HG02840 (cell line): ENCODE measurements around the gene SPACA6.
"Not testable (repeated sequence)": the region's sequence is repeated elsewhere in the genome, so short reads cannot be mapped to it uniquely, and the experiment has no call there.

Experiments
- ATAC-seq: cut with Tn5 transposase; IDR thresholded peaks from one replicate; pipeline ENCODE4 v1.9.1; 2021; ENCODE audit warnings: mild to moderate bottlenecking, moderate library complexity, moderate number of reproducible peaks; ENCODE audit not compliant: unreplicated experiment, low FRiP score

SPACA6 gene, protein sequence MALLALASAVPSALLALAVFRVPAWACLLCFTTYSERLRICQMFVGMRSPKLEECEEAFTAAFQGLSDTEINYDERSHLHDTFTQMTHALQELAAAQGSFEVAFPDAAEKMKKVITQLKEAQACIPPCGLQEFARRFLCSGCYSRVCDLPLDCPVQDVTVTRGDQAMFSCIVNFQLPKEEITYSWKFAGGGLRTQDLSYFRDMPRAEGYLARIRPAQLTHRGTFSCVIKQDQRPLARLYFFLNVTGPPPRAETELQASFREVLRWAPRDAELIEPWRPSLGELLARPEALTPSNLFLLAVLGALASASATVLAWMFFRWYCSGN

DNA sequence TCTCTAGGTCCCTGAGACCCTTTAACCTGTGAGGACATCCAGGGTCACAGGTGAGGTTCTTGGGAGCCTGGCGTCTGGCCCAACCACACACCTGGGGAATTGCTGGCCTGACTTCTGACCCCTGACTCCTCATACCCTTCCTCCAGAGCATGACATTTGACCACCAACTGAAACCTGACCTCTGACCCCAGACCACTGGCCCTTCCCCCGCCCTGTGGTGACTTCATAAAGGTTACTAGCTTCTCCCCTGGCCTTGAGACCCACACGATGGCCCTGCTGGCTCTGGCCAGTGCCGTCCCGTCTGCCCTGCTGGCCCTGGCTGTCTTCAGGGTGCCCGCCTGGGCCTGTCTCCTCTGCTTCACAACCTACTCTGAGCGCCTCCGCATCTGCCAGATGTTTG is at the start of gene SPACA6:
SPACA6 (plus strand) TSS at position 71 of the 400 bp plus-strand sequence; CDS start at position 268, 197 bp downstream.
- no peak for ATAC-seq

DNA sequence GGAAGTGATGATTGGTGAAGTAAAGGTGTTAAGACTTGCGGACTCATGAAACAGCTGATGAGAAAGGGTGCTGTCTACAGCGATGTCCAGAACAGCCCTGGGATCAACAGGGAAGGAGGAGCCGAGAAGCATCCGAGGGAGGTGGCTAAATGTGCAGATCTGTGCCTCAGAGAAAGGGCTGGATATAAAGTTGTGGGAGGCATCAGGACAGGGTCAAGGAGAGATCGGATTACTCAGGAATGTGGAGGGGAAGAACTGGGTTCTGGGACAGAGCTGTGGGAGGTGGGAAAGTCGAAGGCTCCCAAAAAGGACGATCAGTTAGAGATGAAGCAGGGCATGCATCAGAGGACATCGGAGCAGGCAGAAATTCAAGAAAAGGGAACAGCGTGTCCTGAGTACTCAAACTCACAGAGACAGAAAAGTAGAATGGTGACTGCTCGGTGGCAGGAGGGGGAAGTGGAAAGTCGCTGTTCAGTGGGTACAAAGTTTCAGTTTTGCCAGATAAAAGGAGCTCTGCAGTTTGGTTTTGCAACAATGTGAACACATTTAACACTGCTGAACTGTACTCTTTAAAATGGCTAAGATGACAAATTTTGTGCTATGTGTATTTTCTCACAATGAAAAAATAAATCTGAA is 48.4 kb upstream of the SPACA6 start:
- ATAC-seq = no peak

DNA sequence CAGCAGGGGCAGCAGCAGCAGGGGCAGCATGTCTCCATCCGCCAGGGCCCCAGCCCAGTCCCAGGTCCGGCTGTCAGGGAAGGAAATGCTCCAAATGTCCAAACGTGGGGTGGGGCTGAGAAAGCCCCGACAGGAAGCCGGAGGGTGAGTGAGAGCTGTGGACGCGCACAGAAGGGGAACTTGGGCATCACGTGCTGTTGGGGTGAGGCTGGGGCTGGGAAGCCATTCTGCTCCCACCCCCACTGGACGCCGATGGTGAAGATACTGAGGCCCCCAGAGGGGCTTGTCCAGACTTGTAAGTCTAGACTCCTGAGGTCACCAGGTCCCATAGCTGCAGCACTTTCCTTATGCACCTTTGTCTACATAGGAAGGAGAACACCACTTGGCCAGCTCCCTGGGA is 46.4 kb upstream of the SPACA6 start, which contains the start of gene SIGLEC14:
SIGLEC14 (minus strand) TSS at position 96 of the 400 bp plus-strand sequence; CDS start at position 30, 66 bp downstream.
- not testable (repeated sequence) for ATAC-seq

DNA sequence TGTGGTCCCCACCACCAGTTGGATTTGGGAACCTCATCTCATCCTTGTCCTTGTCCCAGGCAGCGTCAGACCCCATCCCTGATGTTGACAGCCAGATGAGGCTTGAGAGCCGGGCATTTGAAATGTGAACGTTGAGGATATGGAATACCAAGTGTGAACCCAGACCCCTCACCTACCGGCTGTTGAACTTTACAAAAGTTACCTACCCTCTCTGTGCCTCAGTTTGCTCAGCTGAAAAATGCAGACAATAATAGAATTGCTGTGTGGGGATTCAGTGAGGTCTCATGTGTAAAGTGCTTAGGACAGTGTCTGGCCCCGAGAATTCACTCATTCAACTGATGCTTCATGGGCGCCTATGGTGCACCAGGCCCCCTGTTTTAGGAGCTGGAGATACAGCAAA is 45.8 kb upstream of the SPACA6 start:
- no peak for ATAC-seq

DNA sequence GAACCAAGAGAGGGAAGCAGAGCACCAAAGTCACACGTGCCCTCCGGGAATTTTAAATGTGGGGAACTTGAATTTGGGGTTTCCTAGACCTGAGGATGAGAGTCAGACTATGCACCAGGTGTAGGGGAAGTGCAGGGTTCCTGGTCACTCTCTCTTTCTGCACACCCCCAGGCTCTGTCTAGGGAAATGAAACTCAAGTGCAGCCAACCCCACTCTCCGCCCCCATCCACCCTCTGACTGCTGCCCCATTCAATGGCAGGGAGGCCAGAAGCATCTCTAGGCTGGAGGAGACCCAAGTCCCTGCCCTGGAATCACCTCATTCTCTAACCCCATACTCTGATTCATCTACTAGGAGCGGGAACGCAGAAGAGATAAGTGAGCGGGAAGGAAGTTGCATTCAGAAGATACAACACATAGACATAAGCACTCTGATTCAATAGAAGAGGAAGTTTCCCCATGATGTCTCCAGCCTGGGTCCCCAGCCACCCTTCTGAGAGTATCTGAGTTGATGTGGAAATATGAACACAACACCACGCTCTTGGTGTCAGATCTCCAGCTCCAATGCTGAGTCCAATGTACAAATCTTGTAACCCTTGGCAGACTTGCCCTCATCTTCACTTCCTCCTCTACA is 41.8 kb upstream of the SPACA6 start:
- ATAC-seq = no peak

DNA sequence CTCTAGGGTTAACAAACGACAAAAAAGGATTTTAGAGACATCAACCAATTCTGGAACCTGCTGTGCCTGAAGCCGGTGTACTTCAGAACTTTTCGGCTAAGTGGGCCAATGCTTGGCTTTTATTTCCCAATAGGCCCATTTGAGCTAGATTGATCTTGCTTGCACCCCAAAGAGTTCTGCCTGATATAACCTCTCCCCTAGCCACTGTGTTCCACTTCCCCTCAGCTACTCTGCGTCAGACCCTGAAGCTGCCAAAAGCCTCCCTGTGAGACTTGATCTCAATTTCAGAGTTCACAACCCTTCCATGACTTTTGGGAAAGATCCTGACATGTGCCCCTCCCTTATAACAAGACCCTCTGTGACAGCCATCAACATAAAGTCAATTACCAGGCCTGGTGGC is 40.9 kb upstream of the SPACA6 start:
- no peak for ATAC-seq

DNA sequence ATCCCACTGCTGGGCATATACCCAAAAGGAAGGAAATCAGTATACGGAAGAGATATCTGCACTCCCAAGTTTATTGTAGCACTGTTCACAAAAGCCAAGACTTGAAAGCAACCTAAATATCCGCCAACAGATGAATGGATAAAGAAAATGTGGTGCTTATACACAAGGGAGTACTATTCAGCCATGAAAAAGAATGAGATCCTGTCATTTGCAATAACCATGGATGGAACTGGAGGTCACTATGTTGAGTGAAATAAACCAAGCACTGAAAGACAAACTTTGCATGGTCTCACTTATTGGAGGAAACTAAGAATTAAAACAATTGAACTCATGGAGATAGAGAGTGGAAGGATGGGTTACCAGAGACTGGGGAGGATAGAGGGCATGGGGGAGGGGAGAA is 40.0 kb upstream of the SPACA6 start:
- no peak for ATAC-seq

DNA sequence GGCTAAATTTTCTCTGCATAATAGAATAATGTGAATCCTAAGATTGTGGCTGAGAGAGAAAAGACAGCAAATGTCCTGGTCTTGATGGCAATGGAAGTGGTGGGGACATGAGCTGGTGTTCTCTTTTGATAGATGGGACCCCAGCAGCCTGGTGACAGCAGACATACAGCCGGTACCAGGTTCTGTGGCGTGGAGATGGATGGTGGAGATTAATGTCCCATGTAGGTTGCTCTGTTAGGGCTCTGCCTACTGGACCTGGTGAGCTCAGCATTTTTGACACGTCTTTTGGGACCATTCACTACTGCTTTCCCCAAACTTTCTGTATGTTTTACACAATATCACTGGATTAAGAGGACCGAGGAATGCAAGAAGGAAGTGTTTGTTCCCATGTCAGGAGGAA is 38.3 kb upstream of the SPACA6 start:
- no peak for ATAC-seq

DNA sequence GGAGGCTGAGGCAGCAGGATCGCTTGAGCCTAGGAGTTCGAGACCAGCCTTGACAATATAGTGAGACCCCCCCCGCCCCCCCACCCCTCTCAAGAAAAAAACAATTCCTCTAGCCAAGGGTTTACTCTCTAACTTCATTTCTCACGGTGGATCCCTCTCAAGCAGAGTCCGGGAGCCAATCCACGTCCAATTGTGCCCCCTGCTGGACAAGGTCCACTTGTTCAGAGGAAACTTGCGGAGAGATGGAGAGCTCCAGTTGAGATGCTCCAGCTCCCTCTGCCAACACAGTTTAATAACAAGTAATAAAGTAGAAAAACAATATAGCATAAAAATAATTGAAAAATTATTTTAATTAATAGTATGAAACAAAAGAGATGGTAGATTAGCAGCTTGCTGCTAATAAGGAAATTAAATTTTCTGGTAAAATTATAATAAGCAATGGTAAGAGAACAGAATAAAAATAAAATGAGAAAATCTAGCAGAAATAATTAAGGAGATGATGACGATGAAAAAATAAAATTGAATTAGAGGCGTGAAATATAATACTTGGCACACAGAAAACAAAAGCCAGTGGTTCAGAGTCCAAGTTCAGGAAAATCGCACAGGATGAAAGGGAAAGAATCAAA is 32.0 kb upstream of the SPACA6 start:
- ATAC-seq = no peak

DNA sequence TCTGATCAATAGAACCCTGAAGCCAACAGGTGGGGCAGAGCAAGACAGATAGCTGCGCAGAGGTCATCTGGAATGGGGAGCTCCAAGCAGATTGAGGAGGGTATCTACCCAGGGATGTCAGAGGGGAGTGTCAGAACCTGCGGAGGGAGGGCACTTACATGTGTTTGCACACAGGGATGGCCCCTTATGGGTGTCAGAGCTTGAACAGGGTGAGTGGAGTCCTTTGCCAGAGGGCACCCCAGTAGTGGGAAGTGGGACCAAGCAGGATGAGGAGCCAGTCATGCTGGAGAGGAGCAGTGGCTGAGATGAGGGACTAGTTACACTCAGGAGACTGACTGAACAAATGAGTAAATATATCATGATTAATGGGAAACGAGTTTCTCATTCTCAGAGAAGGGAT is 29.5 kb upstream of the SPACA6 start:
- no peak for ATAC-seq

DNA sequence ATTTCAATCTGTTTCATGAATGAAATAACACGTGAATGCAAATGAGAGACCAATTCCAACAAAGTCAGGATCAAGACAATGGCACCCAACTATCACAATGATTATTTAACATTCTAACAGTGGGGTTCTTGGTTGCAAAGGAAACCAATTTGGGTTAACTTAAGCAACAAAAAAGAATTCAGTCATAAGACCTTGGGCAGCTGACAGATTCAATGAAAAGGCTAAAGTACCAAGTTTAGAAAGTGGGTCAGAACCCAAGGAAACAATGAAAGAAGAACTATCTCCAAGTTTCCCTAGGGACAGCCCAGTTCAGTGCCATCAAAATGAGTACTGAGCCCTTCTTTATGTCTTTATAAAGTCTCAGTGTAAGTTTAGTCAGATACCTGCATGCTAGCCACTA is 29.0 kb upstream of the SPACA6 start:
- no peak for ATAC-seq

DNA sequence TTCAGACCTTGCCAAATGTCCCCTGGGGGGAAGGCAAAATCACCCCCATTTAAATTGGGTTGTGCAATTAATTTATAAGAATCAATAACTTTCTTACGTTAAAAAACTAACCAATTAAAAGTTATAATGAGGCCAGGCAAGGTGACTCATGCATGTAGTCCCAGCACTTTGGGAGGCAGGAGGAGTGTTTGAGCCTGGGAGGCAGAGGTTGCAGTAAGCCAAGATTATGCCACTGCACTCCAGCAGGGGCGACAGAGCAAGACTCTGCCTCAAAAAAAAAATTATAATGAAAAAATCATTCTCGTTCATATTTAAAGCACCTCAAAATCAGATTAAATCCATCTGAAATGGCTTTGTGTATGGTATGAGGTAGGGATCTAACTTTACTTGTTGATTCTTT is 28.1 kb upstream of the SPACA6 start:
- no peak for ATAC-seq

DNA sequence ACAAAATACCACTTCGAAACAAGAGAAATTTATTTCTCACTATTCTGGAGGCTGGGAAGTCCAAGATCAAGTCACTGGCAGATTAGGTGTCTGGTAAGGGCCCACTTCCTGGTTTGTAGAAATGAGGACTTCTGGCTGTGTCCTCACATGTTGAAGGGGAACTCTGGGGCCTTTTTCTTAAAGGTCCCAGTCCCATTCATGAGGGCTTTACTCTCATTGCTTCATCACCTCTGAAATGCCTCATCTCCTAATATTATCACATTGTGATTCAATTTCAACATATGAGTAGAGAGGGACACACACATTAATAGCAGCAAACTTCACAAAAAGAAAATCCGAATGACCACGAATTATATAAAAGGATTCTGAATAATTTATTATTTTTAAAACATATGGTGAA is 24.9 kb upstream of the SPACA6 start:
- no peak for ATAC-seq

DNA sequence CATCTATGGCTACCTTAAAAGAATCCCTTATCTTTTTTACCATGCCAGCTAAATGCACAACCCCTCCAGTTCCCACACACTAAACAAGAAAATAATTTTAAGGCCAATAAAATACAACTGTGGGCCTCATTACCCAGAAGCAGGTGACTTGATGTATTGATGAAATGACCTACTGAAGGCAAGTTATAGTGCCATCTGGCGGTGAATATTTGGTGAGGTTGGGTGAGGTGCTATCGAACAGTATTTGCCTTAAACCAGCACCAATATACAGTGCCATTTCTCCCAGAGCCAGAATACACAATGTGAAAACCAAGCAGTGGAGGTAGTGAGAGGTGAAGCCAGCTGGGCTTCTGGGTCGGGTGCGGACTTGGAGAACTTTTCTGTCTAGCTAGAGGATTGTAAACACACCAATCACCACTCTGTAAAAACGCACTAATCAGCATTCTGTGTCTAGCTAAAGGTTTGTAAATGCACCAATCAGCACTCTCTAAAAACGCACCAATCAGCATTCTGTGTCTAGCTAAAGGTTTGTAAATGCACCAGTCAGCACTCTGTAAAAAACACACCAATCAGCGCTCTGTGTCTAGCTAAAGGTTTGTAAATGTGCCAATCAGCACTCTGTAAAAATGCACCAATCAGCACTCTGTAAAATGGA is 17.1 kb upstream of the SPACA6 start:
- ATAC-seq = not testable (repeated sequence)

DNA sequence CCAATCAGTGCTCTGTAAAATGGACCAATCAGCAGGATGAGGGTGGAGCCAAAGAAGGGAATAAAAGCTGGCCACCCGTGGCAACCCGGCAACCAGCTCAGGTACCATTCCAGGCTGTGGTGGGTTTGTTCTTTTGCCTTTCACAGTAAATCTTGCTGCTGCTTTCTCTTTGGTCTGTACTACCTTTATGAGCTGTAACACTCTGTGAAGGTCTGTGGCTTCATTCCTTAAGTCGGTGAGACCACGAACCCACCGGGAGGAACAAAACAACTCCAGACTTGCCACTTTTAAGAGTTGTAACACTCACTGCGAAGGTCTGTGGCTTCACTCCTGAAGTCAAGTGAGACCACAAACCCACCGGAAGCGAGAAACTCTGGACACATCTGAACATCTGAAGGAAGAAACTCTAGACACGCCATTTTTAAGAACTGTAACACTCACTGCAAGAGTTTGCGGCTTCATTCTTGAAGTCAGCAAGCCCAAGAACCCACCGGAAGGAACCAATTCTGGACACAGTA is 16.5 kb upstream of the SPACA6 start:
- no peak for ATAC-seq

DNA sequence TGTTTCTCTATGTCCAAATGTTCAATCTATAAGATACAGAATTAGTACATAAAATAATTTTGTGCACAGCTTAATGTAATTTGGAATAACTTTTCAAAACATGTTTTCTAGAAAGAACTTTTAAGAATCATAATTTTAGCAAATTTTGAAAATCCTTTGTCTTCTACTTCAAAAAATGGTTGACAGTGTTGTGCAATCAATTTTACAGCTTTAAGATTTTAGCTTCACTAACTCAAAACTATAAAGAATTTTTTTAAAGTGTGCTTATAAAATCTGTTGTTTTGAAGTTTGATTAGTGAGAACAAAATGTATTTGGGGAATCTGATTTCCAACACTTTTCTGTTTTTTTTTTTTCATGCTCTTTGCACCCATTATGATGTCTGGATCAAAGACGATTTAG is 12.7 kb upstream of the SPACA6 start:
- no peak for ATAC-seq

DNA sequence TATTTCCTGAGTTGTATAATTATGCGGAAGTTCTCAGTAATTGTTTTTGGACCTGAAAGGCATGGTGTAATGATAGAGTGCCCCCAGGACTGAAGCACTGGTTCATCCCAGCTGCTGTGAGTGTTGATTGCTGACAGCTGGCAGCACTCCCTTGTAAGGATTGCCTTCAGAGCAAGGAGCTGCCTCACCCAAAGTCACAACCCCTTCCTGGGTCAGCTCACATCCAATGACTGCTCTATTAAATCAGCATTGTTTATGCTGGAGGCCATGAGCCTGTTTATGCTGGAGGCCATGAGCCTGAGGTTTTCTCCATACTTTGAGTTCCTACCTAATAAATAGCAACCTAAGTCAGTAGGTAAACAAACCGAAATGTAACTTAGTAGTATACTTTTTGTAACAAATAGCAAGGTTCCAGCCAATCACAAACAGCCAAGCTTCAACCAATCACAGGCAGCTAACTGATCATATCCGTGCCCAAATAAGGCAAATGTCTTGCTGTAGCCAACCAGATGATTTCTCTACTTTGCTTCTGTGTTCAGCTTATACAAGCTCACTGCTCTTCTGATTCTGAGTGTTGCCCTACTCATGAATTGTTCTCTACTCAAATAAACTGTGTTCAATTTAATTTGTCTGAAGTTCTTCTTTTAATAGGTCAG is 11.7 kb upstream of the SPACA6 start:
- no peak for ATAC-seq

DNA sequence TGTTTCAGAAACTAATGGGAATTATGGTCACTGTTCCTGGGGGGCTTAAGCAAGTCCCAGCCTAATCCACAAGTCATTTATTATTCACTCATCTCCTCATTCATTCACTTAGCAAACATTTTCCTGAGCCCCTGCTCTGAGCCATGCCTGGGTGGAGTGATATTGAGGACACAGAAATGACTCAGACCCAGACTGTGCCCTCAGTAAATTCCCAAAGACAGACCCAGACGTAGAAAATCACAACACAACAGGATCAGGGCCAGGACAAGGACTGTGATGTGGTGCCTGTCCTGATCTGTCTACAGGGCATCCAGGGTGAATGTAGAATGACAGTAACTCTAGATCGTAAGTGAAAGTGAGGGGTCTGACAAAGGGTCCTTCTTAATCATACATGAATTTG is 7.0 kb upstream of the SPACA6 start:
- ATAC-seq = no peak

DNA sequence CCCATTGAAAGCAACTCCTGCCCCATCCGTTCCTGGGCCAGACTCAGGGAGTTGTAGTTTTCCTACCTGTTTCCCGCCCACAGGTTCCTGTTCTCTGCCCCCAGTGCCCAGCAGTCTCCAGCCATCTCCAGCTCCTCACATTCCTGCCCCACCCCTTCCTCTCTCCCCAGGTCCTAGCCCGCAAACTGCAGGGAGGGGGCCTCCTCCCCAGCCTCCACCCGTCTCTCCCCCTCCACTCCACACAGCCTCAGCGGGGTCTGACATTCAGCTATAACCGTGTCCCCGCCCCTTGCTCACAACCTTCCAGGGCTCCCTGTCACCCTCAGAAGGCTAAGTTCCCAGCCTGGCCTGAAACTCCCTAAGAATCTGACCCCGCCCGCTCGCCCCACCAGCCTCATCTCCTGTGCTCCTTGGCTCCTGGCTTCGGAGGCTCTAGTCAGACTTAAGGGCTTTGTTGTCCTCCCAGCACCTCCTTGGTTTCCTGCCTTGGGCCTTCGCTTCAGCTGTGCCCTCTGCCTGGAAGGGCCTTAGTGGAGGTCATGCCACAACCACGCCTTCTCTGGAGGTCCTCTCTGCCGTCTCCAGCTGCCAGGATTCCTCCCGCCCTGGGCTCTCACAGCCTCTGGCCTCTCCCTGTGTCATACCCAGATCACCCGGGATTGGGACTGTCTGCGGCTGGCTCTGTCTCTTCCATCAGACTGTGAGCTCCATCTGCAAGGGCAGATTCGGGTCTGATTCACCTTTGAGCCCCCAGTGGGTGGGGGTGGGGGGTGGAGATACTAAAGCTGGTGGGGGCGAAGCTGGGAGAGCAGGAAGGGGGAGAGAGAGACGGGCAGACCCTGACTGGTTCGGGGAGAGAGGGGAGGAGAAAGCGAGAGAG is 5.1 kb upstream of the SPACA6 start:
- no peak for ATAC-seq
